ENCODE measurements around the gene STC2.

DNA sequence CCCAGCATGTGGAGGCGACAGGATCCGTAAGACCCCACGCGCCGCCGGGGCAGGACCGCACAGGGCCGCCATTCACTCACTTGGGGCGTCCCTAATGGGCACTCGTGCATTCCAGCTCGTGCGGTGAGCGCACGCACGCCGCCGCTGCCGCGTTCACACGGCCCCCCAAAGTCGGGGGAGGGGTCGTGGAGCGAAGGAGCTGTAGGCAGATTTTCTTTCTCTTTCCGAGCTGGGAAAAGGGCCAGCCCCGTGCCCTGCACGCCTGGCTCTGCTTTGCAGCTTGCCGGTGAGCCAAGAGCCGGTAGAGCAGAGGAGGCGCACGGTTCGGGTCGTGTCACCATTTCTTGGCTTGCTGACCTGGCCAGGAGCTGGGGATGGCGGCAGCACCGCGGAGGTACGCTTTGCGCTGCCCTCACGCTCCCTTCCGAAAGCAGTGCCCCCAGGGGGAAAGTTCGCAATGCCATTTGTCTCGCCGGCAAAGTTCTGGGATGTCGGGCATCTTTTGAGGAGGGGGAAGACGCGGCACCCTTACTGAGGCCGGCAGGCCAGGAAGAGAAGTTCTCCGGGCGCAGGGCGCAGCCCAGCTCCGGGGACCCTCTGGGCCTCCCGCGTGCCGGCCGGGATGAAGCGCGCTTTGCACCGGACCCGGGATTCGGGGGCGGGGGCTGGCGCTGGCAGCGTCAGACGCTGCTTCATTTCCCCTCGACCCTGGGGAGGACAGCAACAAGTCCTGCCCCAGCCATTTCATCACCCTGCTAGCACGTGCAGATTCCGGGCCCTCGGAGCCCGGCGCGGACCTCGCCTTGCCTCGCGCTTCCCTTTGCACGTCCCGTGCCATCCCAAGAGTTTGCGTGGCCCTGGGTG, 898 bp downstream of the STC2 start:
- TF ChIP-seq, protein P1, sequence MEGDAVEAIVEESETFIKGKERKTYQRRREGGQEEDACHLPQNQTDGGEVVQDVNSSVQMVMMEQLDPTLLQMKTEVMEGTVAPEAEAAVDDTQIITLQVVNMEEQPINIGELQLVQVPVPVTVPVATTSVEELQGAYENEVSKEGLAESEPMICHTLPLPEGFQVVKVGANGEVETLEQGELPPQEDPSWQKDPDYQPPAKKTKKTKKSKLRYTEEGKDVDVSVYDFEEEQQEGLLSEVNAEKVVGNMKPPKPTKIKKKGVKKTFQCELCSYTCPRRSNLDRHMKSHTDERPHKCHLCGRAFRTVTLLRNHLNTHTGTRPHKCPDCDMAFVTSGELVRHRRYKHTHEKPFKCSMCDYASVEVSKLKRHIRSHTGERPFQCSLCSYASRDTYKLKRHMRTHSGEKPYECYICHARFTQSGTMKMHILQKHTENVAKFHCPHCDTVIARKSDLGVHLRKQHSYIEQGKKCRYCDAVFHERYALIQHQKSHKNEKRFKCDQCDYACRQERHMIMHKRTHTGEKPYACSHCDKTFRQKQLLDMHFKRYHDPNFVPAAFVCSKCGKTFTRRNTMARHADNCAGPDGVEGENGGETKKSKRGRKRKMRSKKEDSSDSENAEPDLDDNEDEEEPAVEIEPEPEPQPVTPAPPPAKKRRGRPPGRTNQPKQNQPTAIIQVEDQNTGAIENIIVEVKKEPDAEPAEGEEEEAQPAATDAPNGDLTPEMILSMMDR (conservative IDR thresholded peaks at IDR 0.05; ENCODE audit: low read depth, low read length): no peak
- TF ChIP-seq EZH2phosphoT487 (IDR thresholded peaks at IDR 0.05; ENCODE audit: borderline replicate concordance, low read length): no peak

All from PC-3 (cell line).